Activated B cell treated with CpG ODN at 0.5 μM for 24 hours (primary cell): ENCODE results near the gene KLC1. TPM values are rescaled to one million over a fixed set of nuclear protein-coding genes. Genes with fewer than 3 reads are reported as not detected.

Source experiments
- ATAC-seq: fragments of 200-7000 bp; cut with Tn5 transposase; one replicate; pipeline ENCODE4 v1.10.0; 2021; ENCODE audit warnings: low read depth, mild to moderate bottlenecking, moderate library complexity
- CTCF ChIA-PET: fragments of 350-600 bp; sonication (Branson Sonifier 250); formaldehyde crosslinking; loops from one replicate; lab custom pipeline; 2021; ENCODE audit warnings: antibody characterized with exemption; lab: Charles Lee
- POLR2A ChIA-PET: fragments of 350-600 bp; sonication (Branson Sonifier 250); formaldehyde crosslinking; loops from one replicate; lab custom pipeline; 2021; ENCODE audit warnings: antibody characterized with exemption; lab: Charles Lee
- DNase-seq: peaks from one replicate; pipeline ENCODE4 v3.0.0; 2022
- H3K27ac Mint-ChIP-seq: one replicate; pipeline ENCODE4 v1.8.0; 2020; ENCODE audit warnings: mixed read lengths
- H3K27me3 Mint-ChIP-seq: one replicate; pipeline ENCODE4 v1.8.0; 2021; ENCODE audit warnings: mixed read lengths
- H3K36me3 Mint-ChIP-seq: one replicate; pipeline ENCODE4 v1.8.0; 2021; ENCODE audit warnings: low read depth, mixed read lengths
- H3K4me1 Mint-ChIP-seq: one replicate; pipeline ENCODE4 v1.8.0; 2021; ENCODE audit warnings: mixed read lengths
- H3K4me3 Mint-ChIP-seq: one replicate; pipeline ENCODE4 v1.8.0; 2020; ENCODE audit warnings: mild to moderate bottlenecking, mixed read lengths
- H3K9me3 Mint-ChIP-seq: one replicate; pipeline ENCODE4 v1.8.0; 2020; ENCODE audit warnings: mixed read lengths
- CTCF ChIP-seq: fragments of 200-600 bp; IDR thresholded peaks from one replicate; pipeline ENCODE4 v1.8.0; 2022; ENCODE audit warnings: antibody characterized with exemption, mild to moderate bottlenecking
- intact Hi-C: fragments of 100-400 bp; cut with micrococcal nuclease; formaldehyde crosslinking; loops from one replicate; pipeline ENCODE4 v1.15.1; 2024
- total RNA-seq: library from RNA; stranded (reverse); gene quantifications from 2 replicates; pipeline ENCODE4 v1.2.3, GENCODE V29; 2022

Gene KLC1
- total RNA-seq, 1 donor from 2014 or later: 153 TPM

GRCh38 chr14:103634156-103634555 is 5.1 kb downstream of the KLC1 start:
- no peaks in the 10 kb centered on the region for H3K27me3 Mint-ChIP-seq
- TF ChIP-seq CTCF: no peak
- DNase-seq: no peak
- ChIA-PET POLR2A (interaction anchor here (0.6 kb wide), 1 partner anchor 8 kb away, joined by 5 read pairs; no protein-coding TSS in a partner anchor), CTCF (interaction anchor here (0.8 kb wide), 1 partner anchor 19 kb away, joined by 3 read pairs; no protein-coding TSS in a partner anchor)
- intact Hi-C loops: no loop called here
- no peak overlapping the region for H3K27ac Mint-ChIP-seq
- no peaks in the 10 kb centered on the region for H3K9me3 Mint-ChIP-seq
- ATAC-seq: no peak
- peaks cover 27% of the 10 kb centered on the region for H3K36me3 Mint-ChIP-seq
- peaks cover 63% of the 10 kb centered on the region for H3K4me1 Mint-ChIP-seq
- H3K4me3 Mint-ChIP-seq: no peak overlapping the region

- ChIA-PET POLR2A (no interaction called here), CTCF (no interaction called here)
- H3K4me3 Mint-ChIP-seq: no peak overlapping the region
- TF ChIP-seq CTCF: no peak
- peaks cover 64% of the 10 kb centered on the region for H3K4me1 Mint-ChIP-seq
- no peaks in the 10 kb centered on the region for H3K27me3 Mint-ChIP-seq
- H3K36me3 Mint-ChIP-seq: peaks cover 21% of the 10 kb centered on the region
- no peak for DNase-seq
- no peak for ATAC-seq
- intact Hi-C loops: no loop called here
- no peaks in the 10 kb centered on the region for H3K9me3 Mint-ChIP-seq
- H3K27ac Mint-ChIP-seq: no peak overlapping the region
These were observed 9.6 kb downstream of the KLC1 start for GRCh38 chr14:103638594-103638993.

GRCh38 chr14:103641161-103641560 is 12.2 kb downstream of the KLC1 start:
- DNase-seq: no peak
- no peaks in the 10 kb centered on the region for H3K27me3 Mint-ChIP-seq
- no peak for ATAC-seq
- H3K4me3 Mint-ChIP-seq: no peak overlapping the region
- H3K27ac Mint-ChIP-seq: no peak overlapping the region
- H3K4me1 Mint-ChIP-seq: peaks cover 67% of the 10 kb centered on the region
- TF ChIP-seq CTCF: no peak
- CTCF ChIA-PET: no interaction called here
- no peaks in the 10 kb centered on the region for H3K9me3 Mint-ChIP-seq
- intact Hi-C loops: no loop called here
- H3K36me3 Mint-ChIP-seq: peaks cover 11% of the 10 kb centered on the region
- POLR2A ChIA-PET: no interaction called here

GRCh38 chr14:103646189-103646588 is 17.2 kb downstream of the KLC1 start:
- Mint-ChIP-seq H3K27me3 (no peaks in the 10 kb centered on the region), H3K36me3 (peaks cover 8% of the 10 kb centered on the region), H3K4me3 (no peak overlapping the region), H3K9me3 (no peaks in the 10 kb centered on the region), H3K27ac (no peak overlapping the region), H3K4me1 (peaks cover 44% of the 10 kb centered on the region)
- no peak for DNase-seq
- no peak for ATAC-seq
- no peak for TF ChIP-seq CTCF
- POLR2A ChIA-PET: no interaction called here
- CTCF ChIA-PET: no interaction called here
- intact Hi-C loops: no loop called here

- intact Hi-C loops: no loop called here
- Mint-ChIP-seq H3K27ac (no peak overlapping the region), H3K36me3 (peaks cover 16% of the 10 kb centered on the region), H3K9me3 (no peaks in the 10 kb centered on the region), H3K4me1 (peaks cover 28% of the 10 kb centered on the region), H3K4me3 (no peak overlapping the region), H3K27me3 (no peaks in the 10 kb centered on the region)
- TF ChIP-seq CTCF: no peak
- ChIA-PET POLR2A (no interaction called here), CTCF (no interaction called here)
- ATAC-seq: no peak
- no peak for DNase-seq
These were observed 20.0 kb downstream of the KLC1 start for GRCh38 chr14:103649001-103649400.
